ENCODE measurements around the gene CISH.

CISH gene

GRCh38 chr3:50635066-50635465 lies 23.5 kb upstream of the CISH start:
- no peak for DNase-seq

GRCh38 chr3:50633230-50633790 lies 21.7 kb upstream of the CISH start:
- DNase-seq: no peak

- DNase-seq: no peak
Measured at GRCh38 chr3:50632450-50632849, 20.9 kb upstream of the CISH start.

GRCh38 chr3:50630877-50631276 lies 19.3 kb upstream of the CISH start:
- DNase-seq: peak; percentile 57

DNA sequence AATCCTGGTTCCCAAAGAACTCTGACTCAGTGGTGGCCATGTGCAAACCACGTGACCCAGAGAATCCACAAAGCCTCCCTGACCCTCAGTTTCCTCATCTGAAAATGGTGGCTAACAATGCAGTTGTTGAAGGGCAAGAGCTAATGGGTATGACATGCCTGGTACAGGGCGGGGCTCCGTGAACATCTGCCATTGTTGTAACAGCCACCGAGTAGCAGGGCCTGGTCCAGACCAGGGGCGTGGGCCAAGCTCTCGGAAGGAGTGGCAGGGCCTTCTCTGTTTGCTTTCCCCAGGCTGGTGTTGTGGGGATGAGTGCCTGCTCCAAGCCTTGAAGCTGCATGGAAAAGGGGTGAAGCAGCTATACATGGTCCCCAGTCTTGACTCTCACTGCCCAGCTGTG lies 18.8 kb upstream of the CISH start:
- no peak for DNase-seq

GRCh38 chr3:50628601-50629000 lies 17.0 kb upstream of the CISH start:
- DNase-seq: no peak

GRCh38 chr3:50627407-50628051 lies 16.0 kb upstream of the CISH start:
- no peak for DNase-seq

DNA sequence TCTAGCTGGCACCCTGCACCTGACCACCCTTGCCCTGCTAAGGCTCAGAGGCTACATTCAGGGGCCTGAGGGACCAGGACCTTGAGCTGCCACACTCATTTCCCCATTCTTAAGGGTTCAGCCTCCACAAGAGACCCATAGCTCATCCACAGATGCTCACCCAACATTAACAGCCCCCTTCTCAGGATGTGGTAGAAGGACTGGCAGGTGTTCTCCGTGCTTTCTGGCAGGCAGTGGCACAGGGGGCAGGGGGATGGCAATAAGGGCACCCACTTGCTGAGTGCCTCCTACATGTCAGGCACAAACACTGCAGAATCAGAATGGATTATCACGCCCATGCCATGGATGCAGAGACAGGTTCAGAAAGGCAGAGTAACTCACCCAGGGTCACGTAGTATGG lies 14.8 kb upstream of the CISH start:
- no peak for DNase-seq

DNA sequence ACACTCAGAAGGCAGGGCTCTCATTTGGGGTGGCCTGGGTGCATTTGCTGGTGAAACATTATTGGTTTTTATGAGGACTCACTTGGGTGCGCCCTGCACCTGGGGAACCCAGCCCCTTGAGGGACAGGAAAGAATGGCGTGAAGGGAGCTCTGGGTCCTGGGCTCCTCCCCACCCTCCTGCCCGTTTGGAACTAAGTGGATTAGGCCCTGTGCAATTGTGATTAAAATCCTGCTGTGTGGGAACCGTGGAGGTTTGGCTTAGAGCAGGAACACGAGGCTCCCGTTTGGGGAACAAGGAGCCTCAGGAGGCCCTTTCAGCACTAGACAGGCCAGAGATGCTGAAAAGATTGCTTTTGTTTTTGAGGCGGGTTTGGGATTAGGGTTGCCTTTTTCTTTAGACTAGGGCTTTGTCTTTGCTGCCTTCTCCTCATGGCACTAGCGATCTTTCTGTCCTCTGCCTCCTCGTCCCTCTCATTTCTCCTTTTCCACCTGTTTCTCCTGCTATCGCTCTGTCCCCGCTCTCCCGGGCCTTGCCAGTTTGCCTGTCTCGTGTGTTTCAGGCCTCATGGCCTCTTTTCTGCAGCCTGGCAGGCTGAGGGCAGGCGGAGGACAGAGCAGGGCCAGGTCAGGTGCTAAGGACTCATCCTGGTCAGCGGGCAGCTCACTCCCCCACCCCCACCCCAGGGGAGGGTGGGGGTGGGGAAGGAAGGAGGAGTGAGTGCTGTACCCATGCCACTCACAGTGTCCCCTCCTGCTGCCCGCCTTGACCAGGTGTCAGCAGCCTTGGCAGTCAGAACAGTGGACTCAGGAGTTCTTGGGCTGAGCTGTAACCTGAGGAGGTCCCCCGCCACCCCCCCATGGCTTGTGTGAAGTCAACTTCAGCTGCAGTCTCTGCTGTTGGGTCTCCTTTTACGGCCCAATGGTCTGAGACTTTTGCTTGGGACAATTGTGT lies 13.9 kb upstream of the CISH start:
- DNase-seq: no peak

DNA sequence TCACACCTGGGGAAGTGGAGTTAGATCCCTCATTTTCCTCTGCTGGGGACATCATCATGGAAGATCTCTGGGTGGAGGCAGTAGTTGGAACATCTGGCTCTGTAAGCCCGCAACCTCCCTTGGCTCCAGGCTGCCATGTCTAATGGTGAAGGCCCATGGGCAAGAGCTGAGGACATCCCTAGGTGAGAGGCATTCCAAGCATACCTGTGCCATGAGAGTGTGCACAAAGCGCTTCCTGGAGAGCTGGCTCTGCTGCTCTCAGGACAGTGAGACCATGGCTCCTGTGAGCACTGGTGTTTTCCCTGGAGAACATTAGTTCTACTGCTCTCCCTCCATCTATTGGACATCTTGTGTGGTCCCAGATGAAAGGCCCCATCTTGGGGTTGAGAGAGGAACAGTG lies 13.1 kb upstream of the CISH start:
- no peak for DNase-seq

- no peak for DNase-seq
Measured at GRCh38 chr3:50623840-50624474, 12.4 kb upstream of the CISH start.

- no peak for DNase-seq
Measured at GRCh38 chr3:50622881-50623280, 11.3 kb upstream of the CISH start.

- no peak for DNase-seq
Measured at GRCh38 chr3:50620820-50621219, 9.2 kb upstream of the CISH start.

- no peak for DNase-seq
Measured at GRCh38 chr3:50620420-50620819, 8.8 kb upstream of the CISH start.

GRCh38 chr3:50617911-50618481 lies 6.4 kb upstream of the CISH start:
- DNase-seq: no peak

- peak; percentile 3 for DNase-seq
Measured at GRCh38 chr3:50617096-50617791, 5.7 kb upstream of the CISH start, which contains the start of gene MAPKAPK3. Gene MAPKAPK3, plus strand, starts transcription at chr3:50617151. Its CDS starts 415 bp downstream, at chr3:50617566.

- DNase-seq: peak; percentile 69
Measured at GRCh38 chr3:50616770-50617095, 5.2 kb upstream of the CISH start.

DNA sequence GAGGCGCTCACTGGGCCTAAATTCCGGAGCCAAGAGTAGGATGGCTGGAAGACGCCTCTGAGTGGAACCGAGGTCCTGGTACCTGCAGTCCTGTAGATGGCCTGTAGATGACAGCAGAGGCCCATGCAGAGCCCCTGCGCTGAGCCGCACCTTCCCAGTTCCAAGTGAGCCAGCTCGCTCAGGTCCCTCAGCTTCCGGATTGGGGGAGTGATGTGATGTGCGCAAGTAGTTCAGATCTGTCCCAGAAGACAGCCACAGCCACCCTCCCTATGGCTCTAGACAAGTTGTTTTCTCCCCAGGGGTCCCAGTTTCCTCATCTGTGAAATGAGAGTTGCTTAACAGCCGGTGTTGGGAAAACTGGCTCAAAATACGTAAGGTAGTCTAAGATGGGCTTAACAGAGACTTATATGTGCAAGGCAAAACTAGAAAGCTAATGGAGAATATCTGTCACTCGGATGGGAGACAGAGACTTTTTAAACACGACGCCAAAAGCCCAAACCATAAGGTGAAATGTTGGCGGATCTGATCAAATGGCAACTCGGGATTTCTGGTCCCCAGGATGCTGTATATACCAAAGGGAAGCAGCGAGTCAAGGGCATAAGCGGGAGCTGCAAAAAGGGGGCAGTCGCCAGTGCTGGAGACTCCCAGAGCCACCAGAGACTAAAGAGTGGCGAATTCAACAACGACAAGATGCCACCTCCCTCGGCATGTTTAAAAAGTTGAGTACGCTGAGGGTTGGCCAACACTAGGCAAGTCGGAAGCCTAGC lies 4.6 kb upstream of the CISH start:
- peak; percentile 69 for DNase-seq

DNA sequence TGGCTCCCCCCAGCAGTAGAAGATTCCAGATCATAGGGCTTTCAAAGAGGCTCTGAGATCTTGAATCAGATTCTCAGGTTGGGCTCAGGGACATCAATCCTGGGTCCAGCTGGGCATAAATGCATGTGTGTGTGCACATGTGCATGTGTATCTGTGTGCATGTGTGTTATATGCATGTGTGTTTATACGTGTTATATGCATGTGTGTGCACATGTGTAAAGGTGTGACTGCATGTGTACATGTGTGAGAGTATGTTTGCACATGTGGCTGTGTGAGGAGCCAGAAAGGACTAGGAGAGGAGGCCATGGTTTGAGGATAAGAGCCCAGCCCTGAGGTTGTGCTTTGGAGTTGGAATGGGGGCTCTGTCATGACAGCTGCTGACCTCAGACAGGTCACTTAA lies 3.6 kb upstream of the CISH start:
- no peak for DNase-seq

GRCh38 chr3:50612970-50613846 lies 1.6 kb upstream of the CISH start:
- no peak for DNase-seq

All from NCI-H748 treated with DMSO at 0.1 percent for 48 hours (cell line).